Omental fat pad (tissue), 4 donors: Measurements from ENCODE around the gene ARL15. TPM values are rescaled to one million over a fixed set of nuclear protein-coding genes. Genes with fewer than 3 reads are reported as not detected.
A peak's percentile ranks its signal among the peaks of the same experiment; 100 is the strongest.

Experiments
- ATAC-seq: fragments of 150-250 bp; one replicate; pipeline ENCODE4 v1.9.1; 2016; ENCODE audit warnings: mild to moderate bottlenecking, moderate library complexity; ENCODE audit not compliant: low FRiP score
- DNase-seq: peaks from one replicate; pipeline ENCODE4 v3.0.0-alpha.2; 2019; ENCODE audit warnings: low spot score
- CTCF ChIP-seq, 3 donors: fragments of 450-650 bp; IDR thresholded peaks; one replicate each; pipeline ENCODE4 v1.5.1; 2016 to 2017; ENCODE audit warnings: antibody characterized with exemption in 3 of 3, mild to moderate bottlenecking in 3 of 3, moderate library complexity in 2 of 3
- total RNA-seq, 4 donors: library from RNA; depleted of rRNA; stranded (reverse); fragments of >200 nt; gene quantifications; one replicate each; pipeline ENCODE4 v1.1.0, GENCODE V29; 2016

Gene ARL15
- total RNA-seq, 4 donors from 2014 or later = 18.9 to 39.2 (median 29.9) TPM

GRCh38 chr5:54242297-54242696 is 68.1 kb downstream of the ARL15 start:
- no peak for ATAC-seq
- no peak for TF ChIP-seq CTCF (IDR thresholded peaks at IDR 0.05)

GRCh38 chr5:54234304-54234933 is 76.0 kb downstream of the ARL15 start:
- no peak for TF ChIP-seq CTCF (IDR thresholded peaks at IDR 0.05)
- DNase-seq = no peak
- ATAC-seq = no peak

More at GRCh38 chr5:54242297-54242696, 68.1 kb downstream of the ARL15 start:
- no peak for DNase-seq

- no peak for TF ChIP-seq CTCF (IDR thresholded peaks at IDR 0.05)
- DNase-seq = no peak
- ATAC-seq = no peak
Measured at GRCh38 chr5:54230936-54231685, 79.3 kb downstream of the ARL15 start.

- ATAC-seq (peak; percentile 81), DNase-seq (peak; percentile 79)
- peak in 2 of 3 donors; percentile 3 to 69 for TF ChIP-seq CTCF (IDR thresholded peaks at IDR 0.05)
Measured at GRCh38 chr5:54229041-54229780, 81.2 kb downstream of the ARL15 start.

GRCh38 chr5:54227759-54228158 is 82.6 kb downstream of the ARL15 start:
- TF ChIP-seq CTCF (IDR thresholded peaks at IDR 0.05) = no peak
- DNase-seq (no peak), ATAC-seq (no peak)

- DNase-seq (no peak), ATAC-seq (no peak)
- no peak for TF ChIP-seq CTCF (IDR thresholded peaks at IDR 0.05)
Measured at GRCh38 chr5:54227109-54227508, 83.3 kb downstream of the ARL15 start.
